GM20000 (cell line): ENCODE measurements around the gene ASTN2.

Source experiments
- DNase-seq: peaks from one replicate; pipeline ENCODE4 v3.0.0; 2012; ENCODE audit warnings: low spot score
- CTCF ChIP-seq: IDR thresholded peaks from 2 replicates; pipeline ENCODE4 v1.5.1; 2012; ENCODE audit warnings: mild to moderate bottlenecking, control low read depth; ENCODE audit errors: extremely low read depth, missing control alignments

ASTN2 gene

DNA sequence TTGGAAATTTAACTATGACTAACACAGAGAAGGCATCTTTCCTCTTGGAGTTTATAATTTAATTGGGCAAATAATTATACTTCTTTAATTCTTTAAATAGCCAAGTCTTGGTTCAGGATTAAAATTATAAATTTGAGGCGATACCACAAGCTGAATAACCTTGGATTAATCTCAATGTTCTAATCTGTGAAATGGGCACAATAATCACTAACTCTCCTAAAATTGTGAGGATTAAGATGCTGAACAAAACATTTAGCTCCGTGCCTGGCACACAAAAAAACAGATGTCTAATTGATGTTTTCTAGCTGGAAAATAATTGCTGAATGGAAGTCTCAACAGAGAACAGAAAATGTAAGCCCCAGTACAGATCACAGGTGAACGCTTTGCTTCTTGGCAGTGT is 797.5 kb downstream of the ASTN2 start:
- no peak for DNase-seq
- TF ChIP-seq CTCF = no peak

- DNase-seq = no peak
- no peak for TF ChIP-seq CTCF
Measured at GRCh38 chr9:116616304-116616914, 798.4 kb downstream of the ASTN2 start.

DNA sequence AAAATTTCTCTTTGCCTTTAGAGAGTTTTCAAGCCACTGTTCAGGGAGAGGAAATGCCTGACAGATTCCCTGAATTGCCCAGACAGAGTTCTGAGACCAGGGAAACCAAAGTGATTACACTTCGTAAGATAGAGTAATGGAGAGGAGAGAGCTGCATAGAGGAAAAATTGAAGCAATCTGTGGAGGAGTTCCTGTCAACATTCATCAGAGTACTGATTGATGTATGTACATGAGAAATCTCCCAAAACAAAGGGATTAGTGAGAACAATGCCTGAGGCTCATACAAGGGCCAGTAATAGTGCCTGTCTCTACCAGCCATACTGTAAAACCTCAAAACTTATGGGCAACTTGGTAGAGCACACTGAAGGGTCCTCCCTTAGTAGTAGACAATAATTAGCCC is 806.8 kb downstream of the ASTN2 start:
- no peak for DNase-seq
- no peak for TF ChIP-seq CTCF

GRCh38 chr9:116605904-116606341 is 808.9 kb downstream of the ASTN2 start:
- no peak for DNase-seq

DNA sequence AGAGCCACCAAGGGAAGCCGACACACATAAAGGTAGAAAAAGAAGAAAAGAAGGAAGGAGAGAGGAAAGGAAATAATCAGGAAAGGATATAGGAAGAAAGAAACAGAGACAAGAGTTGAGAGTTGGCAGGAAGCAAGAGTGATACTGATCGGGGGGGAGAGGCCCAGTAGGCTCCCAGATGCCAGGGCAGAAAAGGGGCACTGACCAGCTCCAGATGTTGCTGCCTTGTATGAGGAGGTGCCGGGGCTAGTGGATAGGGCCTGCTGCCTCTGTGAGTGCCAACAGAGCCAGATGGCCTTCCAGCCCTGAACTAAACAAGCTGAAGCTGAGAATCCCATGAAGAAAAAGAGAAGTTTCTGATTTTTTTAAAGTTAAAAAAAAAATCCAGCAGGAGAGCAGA is 809.8 kb downstream of the ASTN2 start:
- DNase-seq = no peak
- no peak for TF ChIP-seq CTCF

More at GRCh38 chr9:116605904-116606341, 808.9 kb downstream of the ASTN2 start:
- TF ChIP-seq CTCF = no peak

DNA sequence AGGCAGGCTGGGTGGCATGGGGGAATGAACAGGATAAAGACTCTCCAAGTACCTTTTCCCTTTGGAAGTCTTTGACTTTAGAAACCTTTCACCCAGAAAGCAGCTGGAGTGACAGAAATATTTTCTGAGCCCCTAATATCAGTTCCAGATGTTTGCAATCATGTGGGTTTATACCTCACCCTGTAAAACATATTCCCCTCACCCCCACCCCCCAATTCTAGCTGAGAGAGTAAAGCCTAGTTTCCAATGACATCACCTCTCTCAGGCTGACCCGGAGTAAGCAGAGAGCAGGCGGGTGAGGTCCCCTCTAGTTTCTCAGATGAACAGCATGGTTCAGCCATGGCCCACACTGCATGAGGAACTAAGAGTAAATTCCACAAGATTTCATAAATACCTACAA is 810.6 kb downstream of the ASTN2 start:
- TF ChIP-seq CTCF = no peak
- DNase-seq = no peak

DNA sequence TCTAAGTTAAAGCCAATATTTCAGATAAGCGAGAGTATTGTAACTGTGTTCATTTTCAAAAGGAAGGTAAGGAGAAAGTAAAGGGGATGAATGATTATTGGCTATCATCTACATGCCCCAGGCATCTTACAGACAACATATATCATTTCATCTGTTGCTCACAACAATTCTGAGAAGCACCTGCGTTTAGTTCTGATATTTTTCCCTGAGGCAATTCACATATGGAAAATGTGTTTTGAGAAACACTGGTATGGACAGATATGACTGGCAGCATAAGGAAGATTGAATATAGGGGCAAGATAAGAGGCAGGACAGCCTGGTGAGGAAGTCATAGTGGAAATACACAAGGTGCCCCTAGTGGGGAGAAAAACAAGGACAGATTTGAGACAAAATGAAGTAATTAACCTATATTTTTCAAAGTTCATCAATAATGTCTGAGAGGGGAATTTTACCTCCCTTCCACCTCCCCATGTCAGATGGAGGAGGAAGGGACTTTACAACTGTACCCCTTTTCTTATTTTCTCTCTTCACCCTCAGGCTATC is 815.4 kb downstream of the ASTN2 start:
- no peak for DNase-seq
- no peak for TF ChIP-seq CTCF
